NCI-H146 (cell line): ENCODE measurements around the gene VEZT.
"Not testable (repeated sequence)": the region's sequence is repeated elsewhere in the genome, so short reads cannot be mapped to it uniquely, and the experiment has no call there.

ENCODE experiments used
- DNase-seq: peaks from one replicate; lab custom pipeline; 2025; lab: John Stamatoyannopoulos, UW

Gene VEZT

GRCh38 chr12:95217377-95218149 is at the start of gene VEZT, which contains the start of gene FGD6:
TSS of gene VEZT (plus strand) at chr12:95217807. CDS start at chr12:95217851, 44 bp downstream.
TSS of gene FGD6 (minus strand) at chr12:95217467. CDS start at chr12:95217240, 227 bp downstream.
- peak; percentile 98 for DNase-seq

GRCh38 chr12:95168746-95169145 is 48.9 kb upstream of the VEZT start:
- no peak for DNase-seq

- no peak for DNase-seq
These were observed 48.2 kb upstream of the VEZT start for GRCh38 chr12:95169368-95169767.

GRCh38 chr12:95173392-95174251 is 44.0 kb upstream of the VEZT start:
- no peak for DNase-seq

- no peak for DNase-seq
These were observed 40.3 kb upstream of the VEZT start for GRCh38 chr12:95177201-95177768.

GRCh38 chr12:95178136-95178535 is 39.5 kb upstream of the VEZT start:
- no peak for DNase-seq

GRCh38 chr12:95179011-95179410 is 38.6 kb upstream of the VEZT start:
- no peak for DNase-seq

GRCh38 chr12:95181103-95181502 is 36.5 kb upstream of the VEZT start:
- no peak for DNase-seq

- DNase-seq, result no peak
These were observed 34.7 kb upstream of the VEZT start for GRCh38 chr12:95182868-95183415.

GRCh38 chr12:95184121-95184520 is 33.5 kb upstream of the VEZT start:
- DNase-seq, result no peak

- no peak for DNase-seq
These were observed 32.5 kb upstream of the VEZT start for GRCh38 chr12:95185072-95185471.

- DNase-seq, result no peak
These were observed 31.8 kb upstream of the VEZT start for GRCh38 chr12:95185854-95186253.

- DNase-seq, result no peak
These were observed 29.7 kb upstream of the VEZT start for GRCh38 chr12:95187865-95188415.

- DNase-seq, result peak; percentile 58
These were observed 26.4 kb upstream of the VEZT start for GRCh38 chr12:95191060-95191696.

- DNase-seq, result no peak
These were observed 25.3 kb upstream of the VEZT start for GRCh38 chr12:95192271-95192670.

- DNase-seq, result no peak
These were observed 24.5 kb upstream of the VEZT start for GRCh38 chr12:95193139-95193538.

- DNase-seq, result no peak
These were observed 22.5 kb upstream of the VEZT start for GRCh38 chr12:95195122-95195521.

- DNase-seq, result not testable (repeated sequence)
These were observed 20.6 kb upstream of the VEZT start for GRCh38 chr12:95196875-95197569.

- DNase-seq, result peak; percentile 2
These were observed 20.0 kb upstream of the VEZT start for GRCh38 chr12:95197636-95198035.

GRCh38 chr12:95198914-95199313 is 18.7 kb upstream of the VEZT start:
- no peak for DNase-seq
